KMS-11 (cell line): ENCODE results near the gene TMEM131L.
"Not testable (repeated sequence)": the region's sequence is repeated elsewhere in the genome, so short reads cannot be mapped to it uniquely, and the experiment has no call there.

Source experiments
- H2AFZ ChIP-seq: fragments of 200-600 bp; sonication (generic); 2 replicates; pipeline ENCODE4 v1.6.1; 2016; ENCODE audit warnings: antibody characterized with exemption, mixed run types, low read depth
- H3K27ac ChIP-seq: fragments of 200-600 bp; sonication (generic); 2 replicates; pipeline ENCODE4 v1.6.1; 2016; ENCODE audit warnings: mild to moderate bottlenecking, mixed run types
- H3K27me3 ChIP-seq: fragments of 200-600 bp; sonication (generic); 2 replicates; pipeline ENCODE4 v1.6.1; 2017; ENCODE audit warnings: mild to moderate bottlenecking, low read depth, mixed run types, moderate library complexity; ENCODE audit not compliant: insufficient read depth
- H3K36me3 ChIP-seq: fragments of 200-600 bp; sonication (generic); 2 replicates; pipeline ENCODE4 v1.6.1; 2017; ENCODE audit warnings: mild to moderate bottlenecking, mixed run types; ENCODE audit not compliant: insufficient read depth
- H3K4me1 ChIP-seq: fragments of 200-600 bp; sonication (generic); 2 replicates; pipeline ENCODE4 v1.6.1; 2016; ENCODE audit warnings: mild to moderate bottlenecking, low read depth, mixed run types; ENCODE audit not compliant: poor library complexity, severe bottlenecking
- H3K4me2 ChIP-seq: fragments of 200-600 bp; sonication (generic); 2 replicates; pipeline ENCODE4 v1.7.0; 2016; ENCODE audit warnings: mild to moderate bottlenecking, mixed run types
- H3K4me3 ChIP-seq: fragments of 200-600 bp; sonication (generic); IDR thresholded peaks from 2 replicates; pipeline ENCODE4 v1.6.1; 2017; ENCODE audit warnings: low read depth, low read length, mixed read lengths; ENCODE audit not compliant: insufficient read depth
- H3K79me2 ChIP-seq: fragments of 200-600 bp; sonication (generic); 2 replicates; pipeline ENCODE4 v1.6.1; 2016; ENCODE audit warnings: low read depth, mixed run types; ENCODE audit not compliant: insufficient read depth
- H3K9ac ChIP-seq: fragments of 200-600 bp; sonication (generic); 2 replicates; pipeline ENCODE4 v1.6.1; 2016; ENCODE audit warnings: mild to moderate bottlenecking, mixed run types
- H4K20me1 ChIP-seq: fragments of 200-600 bp; sonication (generic); 2 replicates; pipeline ENCODE4 v1.6.1; 2016; ENCODE audit warnings: mild to moderate bottlenecking, mixed run types; ENCODE audit not compliant: insufficient read depth
- CTCF ChIP-seq: fragments of 200-600 bp; sonication (generic); conservative IDR thresholded peaks from 2 replicates; pipeline ENCODE4 v1.6.1; 2017; ENCODE audit warnings: low read depth, mild to moderate bottlenecking, antibody characterized with exemption, low read length, moderate library complexity, mixed read lengths

TMEM131L gene

GRCh38 chr4:153545822-153546221, 79.7 kb downstream of the TMEM131L start:
- Histone ChIP-seq H3K27ac (no peak overlapping the region), H3K79me2 (no peaks in the 10 kb centered on the region), H3K4me1 (peaks cover 8% of the 10 kb centered on the region), H3K4me2 (no peak overlapping the region), H3K9ac (no peak overlapping the region), H2AFZ (no peak overlapping the region), H4K20me1 (no peaks in the 10 kb centered on the region), H3K27me3 (no peaks in the 10 kb centered on the region), H3K4me3 (no peak overlapping the region), H3K36me3 (no peaks in the 10 kb centered on the region)
- no peak for TF ChIP-seq CTCF

- H3K27ac ChIP-seq, result no peak overlapping the region
- no peaks in the 10 kb centered on the region for H4K20me1 ChIP-seq
- H3K9ac ChIP-seq, result no peak overlapping the region
- H3K79me2 ChIP-seq, result no peaks in the 10 kb centered on the region
- no peak overlapping the region for H3K4me3 ChIP-seq
- no peaks in the 10 kb centered on the region for H3K27me3 ChIP-seq
- H3K4me1 ChIP-seq, result peaks cover 3% of the 10 kb centered on the region
- no peaks in the 10 kb centered on the region for H3K36me3 ChIP-seq
- TF ChIP-seq CTCF, result no peak
- no peak overlapping the region for H2AFZ ChIP-seq
- H3K4me2 ChIP-seq, result no peak overlapping the region
Measured at GRCh38 chr4:153546280-153546679, 80.1 kb downstream of the TMEM131L start.

GRCh38 chr4:153547520-153547919, 81.4 kb downstream of the TMEM131L start:
- no peaks in the 10 kb centered on the region for H3K4me1 ChIP-seq
- H2AFZ ChIP-seq, result no peak overlapping the region
- no peak overlapping the region for H3K27ac ChIP-seq
- TF ChIP-seq CTCF, result no peak
- H3K4me2 ChIP-seq, result no peak overlapping the region
- H3K9ac ChIP-seq, result no peak overlapping the region
- no peaks in the 10 kb centered on the region for H3K36me3 ChIP-seq
- no peaks in the 10 kb centered on the region for H4K20me1 ChIP-seq
- H3K27me3 ChIP-seq, result no peaks in the 10 kb centered on the region
- no peak overlapping the region for H3K4me3 ChIP-seq
- no peaks in the 10 kb centered on the region for H3K79me2 ChIP-seq

GRCh38 chr4:153548907-153549306, 82.7 kb downstream of the TMEM131L start:
- H3K4me2 ChIP-seq, H3K9ac ChIP-seq, H3K27me3 ChIP-seq, H3K36me3 ChIP-seq, H3K79me2 ChIP-seq, H3K4me1 ChIP-seq, H2AFZ ChIP-seq, H4K20me1 ChIP-seq, H3K27ac ChIP-seq, H3K4me3 ChIP-seq: not testable (repeated sequence)

GRCh38 chr4:153549405-153549804, 83.2 kb downstream of the TMEM131L start:
- H3K4me3 ChIP-seq, result no peak overlapping the region
- H3K27me3 ChIP-seq, result no peaks in the 10 kb centered on the region
- no peak for TF ChIP-seq CTCF
- no peak overlapping the region for H3K4me2 ChIP-seq
- no peaks in the 10 kb centered on the region for H3K79me2 ChIP-seq
- H3K4me1 ChIP-seq, result no peaks in the 10 kb centered on the region
- no peaks in the 10 kb centered on the region for H3K36me3 ChIP-seq
- no peaks in the 10 kb centered on the region for H4K20me1 ChIP-seq
- H3K27ac ChIP-seq, result no peak overlapping the region
- H3K9ac ChIP-seq, result no peak overlapping the region
- H2AFZ ChIP-seq, result no peak overlapping the region
